GM21528 (cell line): ENCODE results near the gene ELF1.
"Not testable (repeated sequence)": the region's sequence is repeated elsewhere in the genome, so short reads cannot be mapped to it uniquely, and the experiment has no call there.

Source experiments
- ATAC-seq: cut with Tn5 transposase; IDR thresholded peaks from one replicate; pipeline ENCODE4 v1.9.1; 2021; ENCODE audit warnings: mild to moderate bottlenecking, moderate library complexity; ENCODE audit not compliant: unreplicated experiment, low FRiP score

ELF1 gene

DNA sequence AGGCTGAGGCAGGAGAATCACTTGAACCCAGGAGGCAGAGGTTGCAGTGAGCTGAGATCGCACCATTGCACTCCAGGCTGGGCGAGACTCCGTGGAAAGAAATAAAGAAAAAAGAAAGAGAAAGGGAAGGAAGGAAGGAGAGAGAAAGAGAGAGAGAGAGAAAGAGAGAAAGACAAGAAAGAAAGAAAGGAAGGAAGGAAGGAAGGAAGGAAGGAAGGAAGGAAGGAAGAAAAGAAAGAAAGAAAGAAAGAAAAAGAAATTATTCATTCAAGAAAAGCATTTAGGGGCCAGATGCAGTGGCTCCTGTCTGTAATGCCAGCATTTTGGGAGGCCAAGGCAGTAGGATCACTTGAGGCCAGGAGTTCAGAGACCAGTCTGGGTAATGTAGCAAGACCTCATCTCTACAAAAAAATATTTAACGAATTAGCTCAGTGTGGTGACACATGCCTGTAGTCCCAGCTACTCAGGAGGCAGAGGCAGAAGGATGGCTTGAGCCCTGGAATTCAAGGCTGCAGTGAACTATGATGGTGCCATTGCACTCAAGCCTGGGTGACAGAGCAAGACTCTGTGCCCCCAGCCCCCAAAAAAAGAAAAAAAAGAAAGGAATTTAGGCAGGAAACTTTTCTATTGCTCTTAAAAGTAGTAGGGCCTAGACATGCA is 109.4 kb downstream of the ELF1 start:
- not testable (repeated sequence) for ATAC-seq

DNA sequence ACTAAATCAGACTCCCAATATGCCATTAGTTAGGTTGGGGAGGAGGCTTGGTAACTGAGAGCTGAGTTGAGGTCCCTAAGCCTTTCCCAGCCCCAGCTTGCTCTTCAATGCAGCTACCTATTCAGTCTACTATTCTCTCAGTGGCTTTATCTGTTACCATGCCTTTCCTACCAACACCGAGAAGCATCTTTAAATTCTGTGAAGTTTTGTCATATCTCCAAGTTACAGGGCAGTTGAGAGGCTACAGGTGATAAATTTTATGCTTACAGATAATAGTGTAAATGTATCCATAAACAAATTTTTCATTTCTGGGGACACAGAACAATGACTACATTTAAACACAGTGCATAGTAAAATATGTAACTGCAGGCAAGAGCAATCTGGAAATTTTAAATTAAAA is 110.6 kb downstream of the ELF1 start:
- no peak for ATAC-seq

DNA sequence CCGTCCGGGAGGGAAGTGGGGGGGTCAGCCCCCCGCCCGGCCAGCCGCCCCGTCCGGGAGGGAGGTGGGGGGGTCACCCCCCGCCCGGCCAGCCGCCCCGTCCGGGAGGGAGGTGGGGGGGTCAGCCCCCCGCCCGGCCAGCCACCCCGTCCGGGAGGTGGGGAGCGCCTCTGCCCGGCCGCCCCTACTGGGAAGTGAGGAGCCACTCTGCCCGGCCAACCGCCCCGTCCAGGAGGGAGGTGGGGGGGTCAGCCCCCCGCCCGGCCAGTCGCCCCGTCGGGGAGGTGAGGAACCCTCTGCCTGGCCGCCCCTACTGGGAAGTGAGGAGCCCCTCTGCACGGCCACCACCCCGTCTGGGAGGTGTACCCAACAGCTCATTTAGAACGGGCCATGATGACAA is 118.1 kb downstream of the ELF1 start:
- ATAC-seq = not testable (repeated sequence)

DNA sequence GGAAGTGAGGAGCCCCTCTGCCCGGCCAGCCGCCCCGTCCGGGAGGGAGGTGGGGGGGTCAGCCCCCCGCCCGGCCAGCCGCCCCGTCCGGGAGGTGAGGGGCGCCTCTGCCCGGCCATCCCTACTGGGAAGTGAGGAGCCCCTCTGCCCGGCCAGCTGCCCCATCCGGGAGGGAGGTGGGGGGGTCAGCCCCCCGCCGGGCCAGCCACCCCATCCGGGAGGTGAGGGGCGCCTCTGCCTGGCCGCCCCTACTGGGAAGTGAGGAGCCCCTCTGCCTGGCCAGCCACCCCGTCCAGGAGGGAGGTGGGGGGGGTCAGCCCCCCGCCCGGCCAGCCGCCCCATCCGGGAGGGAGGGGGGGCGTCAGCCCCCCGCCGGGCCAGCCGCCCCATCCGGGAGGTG is 118.5 kb downstream of the ELF1 start:
- ATAC-seq = not testable (repeated sequence)

DNA sequence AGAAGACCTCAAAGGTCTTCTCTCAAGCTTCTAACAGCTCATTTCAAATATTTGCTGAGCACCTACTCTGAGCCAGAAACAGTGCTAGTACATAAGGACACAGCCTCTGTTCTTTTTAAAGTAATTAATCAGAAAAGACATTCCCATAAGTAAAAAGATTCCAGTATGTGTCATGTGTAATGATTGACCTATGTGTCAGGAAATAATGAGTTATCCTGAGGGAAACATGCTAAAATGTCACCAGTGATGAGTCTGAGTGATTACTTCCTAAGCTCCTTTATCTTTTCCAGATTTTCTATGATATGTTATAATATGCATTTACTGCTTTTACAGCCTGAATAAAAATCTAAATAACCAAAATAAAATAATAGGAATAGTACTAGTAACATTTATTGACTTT is 122.1 kb downstream of the ELF1 start:
- no peak for ATAC-seq

DNA sequence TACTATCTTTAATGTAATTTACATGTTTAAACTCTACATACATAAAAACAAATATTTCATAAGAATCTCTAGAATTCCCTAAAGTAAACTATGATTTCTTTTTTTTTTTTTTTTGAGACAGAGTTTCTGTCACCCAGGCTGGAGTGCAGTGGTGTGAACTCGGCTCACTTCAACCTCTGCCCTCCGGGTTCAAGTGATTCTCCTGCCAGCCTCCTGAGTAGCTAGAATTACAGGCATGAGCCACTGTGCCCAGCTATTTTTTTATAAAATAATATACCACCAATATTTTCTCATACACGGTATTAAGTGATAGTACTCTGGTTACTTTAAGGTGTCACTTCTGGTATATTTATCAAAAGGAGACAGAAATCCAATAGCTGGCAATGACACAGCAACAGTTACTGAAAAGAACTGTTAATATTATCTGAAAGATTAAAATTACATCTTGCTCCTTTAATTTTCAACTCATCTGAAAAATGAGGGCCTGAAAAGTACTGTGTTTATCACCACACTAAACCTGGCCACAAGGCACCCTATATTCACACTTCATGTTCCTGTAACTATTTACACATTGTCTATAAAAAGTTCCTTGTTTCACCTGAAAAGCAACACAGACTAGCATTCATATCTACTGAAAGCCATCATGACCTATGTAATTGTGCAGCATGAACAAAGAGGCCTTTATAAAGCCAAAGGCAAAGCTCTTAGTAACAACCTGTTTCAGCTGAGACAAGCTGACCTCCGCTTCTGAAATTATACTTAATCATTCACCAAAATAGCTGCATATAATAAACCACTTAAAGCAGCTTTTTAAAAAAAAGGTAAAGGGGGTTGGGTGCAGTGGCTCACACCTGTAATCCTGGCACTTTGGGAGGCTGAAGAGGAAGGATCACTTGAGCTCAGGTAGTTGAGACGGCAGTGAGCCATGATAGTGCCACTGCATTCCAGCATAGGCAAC is 123.6 kb downstream of the ELF1 start:
- ATAC-seq = no peak

DNA sequence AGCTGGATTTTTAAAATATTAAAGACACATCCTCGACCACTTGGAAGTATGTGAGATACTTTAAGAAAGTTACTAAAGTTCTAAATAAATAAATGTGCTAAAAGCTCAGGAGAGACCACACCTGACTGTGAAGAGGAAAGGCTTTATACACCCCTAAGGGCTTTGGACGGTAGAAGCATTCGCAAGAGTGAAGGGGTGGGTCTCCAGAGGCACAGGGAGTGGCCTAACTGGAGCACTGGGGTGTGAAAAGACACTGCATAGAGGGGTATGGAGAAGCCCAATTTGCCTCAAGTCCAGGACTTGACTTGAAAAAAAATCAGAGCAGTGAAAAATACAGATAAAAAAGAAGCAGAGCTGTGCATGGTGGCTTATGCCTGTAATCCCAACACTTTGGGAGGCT is 125.5 kb downstream of the ELF1 start:
- ATAC-seq = not testable (repeated sequence)

DNA sequence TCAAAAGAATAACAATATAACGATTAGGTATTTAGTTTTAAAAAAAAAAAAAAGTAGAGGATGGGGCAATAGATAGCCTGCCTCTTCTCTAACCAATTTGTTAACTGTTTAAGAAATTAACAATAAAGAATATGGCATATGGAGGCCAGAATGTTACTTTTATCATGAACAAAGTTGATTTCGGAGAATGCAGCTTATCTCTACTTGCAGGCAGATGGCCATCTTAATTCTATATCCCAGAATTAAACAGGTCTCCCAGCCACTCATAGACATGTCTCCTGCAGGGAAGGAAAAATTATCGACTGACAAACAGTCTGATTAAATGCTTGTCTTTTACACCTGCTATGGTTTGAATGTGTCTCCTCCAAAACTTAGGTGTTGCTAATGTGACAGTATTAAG is 133.1 kb downstream of the ELF1 start:
- no peak for ATAC-seq

DNA sequence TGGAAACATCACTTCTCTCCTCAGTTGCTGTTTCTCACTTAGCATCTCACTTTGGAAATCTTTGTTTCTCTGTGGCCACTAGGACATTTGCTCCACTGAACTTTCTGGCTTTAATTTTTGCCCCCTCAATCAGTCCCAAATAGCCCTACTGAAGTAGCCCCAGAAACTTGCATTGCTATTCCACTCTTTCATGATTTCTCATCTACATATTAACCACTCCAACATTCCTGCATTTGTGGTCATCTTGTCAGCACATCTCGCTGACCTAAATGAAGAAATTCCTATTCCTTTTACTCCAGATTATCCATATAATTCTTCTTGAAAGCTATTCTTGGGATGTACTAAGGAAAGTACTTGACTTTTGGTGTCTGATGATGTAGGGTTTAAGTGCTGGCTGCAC is 134.9 kb downstream of the ELF1 start:
- ATAC-seq = not testable (repeated sequence)
